PC-9 (cell line): ENCODE data around the gene PPP4R1. TPM values are rescaled to one million over a fixed set of nuclear protein-coding genes. Genes with fewer than 3 reads are reported as not detected.

Experiments used
- BruUV-seq: library from RNA; stranded (reverse); fragments of 400-500 nt; replicated peaks from 2 replicates; lab custom pipeline; 2021; lab: Mats Ljungman, UMichigan
- CTCF ChIA-PET: fragments of 300-600 bp; sonication (Branson Sonifier 250); formaldehyde crosslinking; loops from one replicate; lab custom pipeline; 2022; ENCODE audit warnings: antibody characterized with exemption; lab: Charles Lee
- POLR2A ChIA-PET: fragments of 300-600 bp; sonication (Branson Sonifier 250); formaldehyde crosslinking; loops from one replicate; lab custom pipeline; 2022; ENCODE audit warnings: antibody characterized with exemption; ENCODE audit not compliant: unreplicated experiment; lab: Charles Lee
- DNase-seq, 2 experiments: peaks; one replicate each; pipeline versions ENCODE4 v3.0.0 to v3.0.0-alpha.2; 2015 to 2022; ENCODE audit warnings: mixed read lengths in 1 of 2
- H2AFZ ChIP-seq: fragments of 200-600 bp; sonication (generic); 2 replicates; pipeline ENCODE4 v1.8.1; 2017; ENCODE audit warnings: antibody characterized with exemption
- H3F3A ChIP-seq: fragments of 200-600 bp; sonication (generic); 2 replicates; pipeline ENCODE4 v1.8.1; 2017; ENCODE audit warnings: antibody characterized with exemption, mild to moderate bottlenecking, low read depth; ENCODE audit not compliant: insufficient read depth
- H3K27ac ChIP-seq: fragments of 200-600 bp; sonication (generic); 2 replicates; pipeline ENCODE4 v1.6.1; 2016; ENCODE audit warnings: mixed run types
- H3K27me3 ChIP-seq: fragments of 200-600 bp; sonication (generic); 2 replicates; pipeline ENCODE4 v1.6.1; 2016; ENCODE audit warnings: low read depth, mixed run types; ENCODE audit not compliant: insufficient read depth
- H3K36me3 ChIP-seq: fragments of 200-600 bp; sonication (generic); 2 replicates; pipeline ENCODE4 v1.6.1; 2016; ENCODE audit warnings: low read depth, mixed run types
- H3K4me1 ChIP-seq: fragments of 200-600 bp; sonication (generic); replicated peaks from 2 replicates; pipeline ENCODE4 v1.6.1; 2016; ENCODE audit warnings: mixed run types; ENCODE audit not compliant: insufficient read depth
- H3K4me2 ChIP-seq: fragments of 200-600 bp; sonication (generic); 2 replicates; pipeline ENCODE4 v1.6.1; 2017; ENCODE audit warnings: mixed run types
- H3K4me3 ChIP-seq: fragments of 200-600 bp; sonication (generic); 2 replicates; pipeline ENCODE4 v1.6.1; 2016; ENCODE audit warnings: mixed run types
- H3K79me2 ChIP-seq: fragments of 200-600 bp; sonication (generic); 2 replicates; pipeline ENCODE4 v1.6.1; 2017; ENCODE audit warnings: low read depth, mixed run types
- H3K9me2 ChIP-seq: fragments of 200-600 bp; sonication (generic); 2 replicates; pipeline ENCODE4 v1.8.1; 2017; ENCODE audit warnings: mild to moderate bottlenecking; ENCODE audit not compliant: insufficient read depth
- H3K9me3 ChIP-seq: fragments of 200-600 bp; sonication (generic); 2 replicates; pipeline ENCODE4 v1.8.1; 2016; ENCODE audit warnings: low read depth; ENCODE audit not compliant: insufficient read depth
- H4K20me1 ChIP-seq: fragments of 200-600 bp; sonication (generic); 2 replicates; pipeline ENCODE4 v1.8.1; 2017; ENCODE audit not compliant: insufficient read depth
- EZH2 ChIP-seq: fragments of 200-600 bp; sonication (generic); IDR thresholded peaks from 2 replicates; pipeline ENCODE4 v1.8.0; 2017; ENCODE audit warnings: antibody characterized with exemption, low read depth
- intact Hi-C: fragments of 100-400 bp; cut with micrococcal nuclease; formaldehyde crosslinking; loops from one replicate; pipeline ENCODE4 v1.10.0; 2022; ENCODE audit not compliant: unreplicated experiment
- total RNA-seq: library from RNA; stranded (reverse); gene quantifications from 2 replicates; pipeline ENCODE4 v1.2.3, GENCODE V29; 2021
- TF ChIP-seq, protein P1 (sequence below): fragments of 200-600 bp; sonication (generic); conservative IDR thresholded peaks from 2 replicates; pipeline ENCODE4 v1.6.1; 2017; ENCODE audit warnings: mixed run types, antibody characterized with exemption, mild to moderate bottlenecking, moderate library complexity

Gene PPP4R1
- total RNA-seq, 1 experiment from 2014 or later, result 167 TPM

DNA sequence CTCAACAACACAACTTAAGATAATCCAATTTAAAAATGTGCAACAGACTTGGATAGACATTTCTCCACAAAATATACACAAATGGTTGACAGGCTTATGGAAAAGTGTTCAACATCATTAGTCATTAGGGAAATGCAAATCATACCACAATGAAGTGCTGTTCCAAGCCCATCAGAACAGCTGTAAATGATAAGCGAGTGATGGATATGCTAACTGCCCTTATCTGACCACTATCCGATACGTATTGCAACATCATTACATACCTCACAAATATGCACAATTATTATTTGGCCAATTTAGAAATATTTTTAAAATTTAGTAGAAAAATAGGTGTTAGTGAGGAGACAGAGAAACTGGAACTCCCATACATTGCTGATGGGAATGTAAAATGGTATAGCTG is 62.2 kb downstream of the PPP4R1 start:
- intact Hi-C loops, result no loop called here
- Histone ChIP-seq H3K9me2 (no peaks in the 10 kb centered on the region), H3K36me3 (peaks cover 58% of the 10 kb centered on the region), H3K9me3 (no peaks in the 10 kb centered on the region), H2AFZ (no peak overlapping the region), H3F3A (peaks cover 65% of the 10 kb centered on the region; the same call in 1 of the 2 replicates), H3K4me1 (no peaks in the 10 kb centered on the region), H3K27me3 (no peaks in the 10 kb centered on the region), H3K4me3 (no peak overlapping the region), H3K4me2 (no peak overlapping the region), H3K27ac (no peak overlapping the region), H4K20me1 (peaks cover 25% of the 10 kb centered on the region), H3K79me2 (peaks cover 6% of the 10 kb centered on the region; the same call in 1 of the 2 replicates)
- TF ChIP-seq EZH2, result no peak
- TF ChIP-seq, protein P1, sequence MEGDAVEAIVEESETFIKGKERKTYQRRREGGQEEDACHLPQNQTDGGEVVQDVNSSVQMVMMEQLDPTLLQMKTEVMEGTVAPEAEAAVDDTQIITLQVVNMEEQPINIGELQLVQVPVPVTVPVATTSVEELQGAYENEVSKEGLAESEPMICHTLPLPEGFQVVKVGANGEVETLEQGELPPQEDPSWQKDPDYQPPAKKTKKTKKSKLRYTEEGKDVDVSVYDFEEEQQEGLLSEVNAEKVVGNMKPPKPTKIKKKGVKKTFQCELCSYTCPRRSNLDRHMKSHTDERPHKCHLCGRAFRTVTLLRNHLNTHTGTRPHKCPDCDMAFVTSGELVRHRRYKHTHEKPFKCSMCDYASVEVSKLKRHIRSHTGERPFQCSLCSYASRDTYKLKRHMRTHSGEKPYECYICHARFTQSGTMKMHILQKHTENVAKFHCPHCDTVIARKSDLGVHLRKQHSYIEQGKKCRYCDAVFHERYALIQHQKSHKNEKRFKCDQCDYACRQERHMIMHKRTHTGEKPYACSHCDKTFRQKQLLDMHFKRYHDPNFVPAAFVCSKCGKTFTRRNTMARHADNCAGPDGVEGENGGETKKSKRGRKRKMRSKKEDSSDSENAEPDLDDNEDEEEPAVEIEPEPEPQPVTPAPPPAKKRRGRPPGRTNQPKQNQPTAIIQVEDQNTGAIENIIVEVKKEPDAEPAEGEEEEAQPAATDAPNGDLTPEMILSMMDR, result no peak
- ChIA-PET POLR2A (no interaction called here), CTCF (no interaction called here)
- no peak for DNase-seq
- BruUV-seq, result no TSS peak

DNA sequence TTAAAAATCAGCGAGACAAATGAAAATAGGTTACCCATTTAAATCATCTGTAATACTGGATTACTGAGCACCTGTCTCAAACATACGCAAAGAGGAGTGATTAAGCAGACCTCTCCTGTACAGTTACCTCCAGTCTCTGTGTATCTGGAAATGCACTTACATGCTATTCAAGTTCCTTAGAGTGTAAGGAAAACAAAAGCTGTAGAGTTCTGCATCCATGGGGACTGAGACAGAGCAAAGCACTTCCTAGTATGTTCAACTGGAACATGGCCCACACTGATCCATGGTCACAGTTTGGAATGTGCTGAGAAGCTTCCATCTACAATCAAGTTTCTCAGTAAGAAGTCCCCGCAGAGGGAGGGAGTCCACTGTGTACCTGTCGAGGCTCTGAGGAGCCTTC is 63.9 kb downstream of the PPP4R1 start:
- peaks cover 30% of the 10 kb centered on the region for H4K20me1 ChIP-seq
- peaks cover 61% of the 10 kb centered on the region; the same call in 1 of the 2 replicates for H3F3A ChIP-seq
- no peak for DNase-seq
- H3K4me2 ChIP-seq, result no peak overlapping the region
- H3K79me2 ChIP-seq, result peaks cover 6% of the 10 kb centered on the region; the same call in 1 of the 2 replicates
- H3K27ac ChIP-seq, result no peak overlapping the region
- TF ChIP-seq EZH2, result no peak
- TF ChIP-seq, protein P1, result no peak
- no peak overlapping the region for H2AFZ ChIP-seq
- no peaks in the 10 kb centered on the region for H3K27me3 ChIP-seq
- H3K9me3 ChIP-seq, result no peaks in the 10 kb centered on the region
- no peaks in the 10 kb centered on the region for H3K9me2 ChIP-seq
- BruUV-seq, result no TSS peak
- H3K4me3 ChIP-seq, result no peak overlapping the region
- CTCF ChIA-PET, result no interaction called here
- POLR2A ChIA-PET, result no interaction called here
- intact Hi-C loops, result no loop called here
- H3K36me3 ChIP-seq, result peaks cover 50% of the 10 kb centered on the region
- no peaks in the 10 kb centered on the region for H3K4me1 ChIP-seq

DNA sequence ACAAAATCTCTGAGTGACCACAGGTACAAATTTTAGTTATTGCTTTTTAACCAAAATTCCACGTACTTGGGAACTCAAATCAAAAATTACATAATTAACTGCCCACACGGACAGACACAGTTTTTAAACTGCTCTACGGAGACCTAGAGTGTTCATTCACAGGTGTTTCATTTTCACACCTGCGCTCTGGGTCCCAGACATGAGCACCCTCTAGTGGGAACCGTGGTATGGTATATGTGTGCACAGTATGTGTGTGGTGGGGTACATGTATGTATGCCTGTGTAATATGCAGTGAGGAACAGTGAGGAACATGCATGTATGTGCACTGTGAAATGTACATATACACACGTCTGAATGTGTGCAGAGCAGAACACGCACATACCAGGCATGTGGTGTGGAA is 65.0 kb downstream of the PPP4R1 start:
- Histone ChIP-seq H3K4me1 (no peaks in the 10 kb centered on the region), H3K9me2 (no peaks in the 10 kb centered on the region), H3K79me2 (peaks cover 6% of the 10 kb centered on the region; the same call in 1 of the 2 replicates), H3K4me3 (no peak overlapping the region), H3K36me3 (peaks cover 44% of the 10 kb centered on the region), H3K27me3 (no peaks in the 10 kb centered on the region), H2AFZ (no peak overlapping the region), H3K27ac (no peak overlapping the region), H4K20me1 (peaks cover 34% of the 10 kb centered on the region), H3F3A (peaks cover 64% of the 10 kb centered on the region; the same call in 1 of the 2 replicates), H3K4me2 (no peak overlapping the region), H3K9me3 (no peaks in the 10 kb centered on the region)
- CTCF ChIA-PET, result interaction anchor here (0.7 kb wide), 1 partner anchor 309 kb away, joined by 3 read pairs; no protein-coding TSS in a partner anchor
- no TSS peak for BruUV-seq
- TF ChIP-seq, protein P1, result 0 out of 2 replicates have a peak, but pooled peaks have one; percentile 15
- no peak for TF ChIP-seq EZH2
- intact Hi-C loops, result no loop called here
- no peak for DNase-seq
- POLR2A ChIA-PET, result no interaction called here
